ENCODE measurements around the gene COL27A1.

The COL27A1 gene

GRCh38 chr9:114178076-114178475 lies 22.7 kb downstream of the COL27A1 start:
- no peaks in the 10 kb centered on the region for H3K27me3 ChIP-seq (ENCODE audit: insufficient read depth, insufficient read length)
- peaks cover 58% of the 10 kb centered on the region for H3K36me3 ChIP-seq (ENCODE audit: insufficient read depth, insufficient read length, low read length)
- H3K9ac ChIP-seq (ENCODE audit: insufficient read length, low read depth) = no peak overlapping the region
- no peak overlapping the region for H3K4me3 ChIP-seq (ENCODE audit: insufficient read length, low read depth)
- H3K4me1 ChIP-seq (ENCODE audit: insufficient read depth, insufficient read length) = peaks cover 27% of the 10 kb centered on the region
- no peak for DNase-seq (ENCODE audit: low read depth, low spot score)
- H3K9me3 ChIP-seq (ENCODE audit: insufficient read depth, low read length) = no peaks in the 10 kb centered on the region
- TF ChIP-seq YY1 (IDR thresholded peaks at IDR 0.05; ENCODE audit: insufficient read depth, insufficient read length) (no peak), SUZ12 (IDR thresholded peaks at IDR 0.05; ENCODE audit: extremely low read depth, insufficient read depth, insufficient read length) (no peak), ZNF274 (IDR thresholded peaks at IDR 0.05; ENCODE audit: low read depth, low read length) (no peak)

GRCh38 chr9:114178756-114179450 lies 23.6 kb downstream of the COL27A1 start:
- no peaks in the 10 kb centered on the region for H3K9me3 ChIP-seq (ENCODE audit: insufficient read depth, low read length)
- peaks cover 27% of the 10 kb centered on the region for H3K4me1 ChIP-seq (ENCODE audit: insufficient read depth, insufficient read length)
- no peak for DNase-seq (ENCODE audit: low read depth, low spot score)
- H3K4me3 ChIP-seq (ENCODE audit: insufficient read length, low read depth) = no peak overlapping the region
- peaks cover 59% of the 10 kb centered on the region for H3K36me3 ChIP-seq (ENCODE audit: insufficient read depth, insufficient read length, low read length)
- H3K9ac ChIP-seq (ENCODE audit: insufficient read length, low read depth) = no peak overlapping the region
- no peak for TF ChIP-seq YY1 (IDR thresholded peaks at IDR 0.05; ENCODE audit: insufficient read depth, insufficient read length)
- TF ChIP-seq ZNF274 (IDR thresholded peaks at IDR 0.05; ENCODE audit: low read depth, low read length) = no peak
- TF ChIP-seq SUZ12 (IDR thresholded peaks at IDR 0.05; ENCODE audit: extremely low read depth, insufficient read depth, insufficient read length) = no peak
- no peaks in the 10 kb centered on the region for H3K27me3 ChIP-seq (ENCODE audit: insufficient read depth, insufficient read length)

- TF ChIP-seq SUZ12 (IDR thresholded peaks at IDR 0.05; ENCODE audit: extremely low read depth, insufficient read depth, insufficient read length) (no peak), YY1 (IDR thresholded peaks at IDR 0.05; ENCODE audit: insufficient read depth, insufficient read length) (no peak), ZNF274 (IDR thresholded peaks at IDR 0.05; ENCODE audit: low read depth, low read length) (no peak)
- H3K4me3 ChIP-seq (ENCODE audit: insufficient read length, low read depth) = no peak overlapping the region
- no peak overlapping the region for H3K9ac ChIP-seq (ENCODE audit: insufficient read length, low read depth)
- no peaks in the 10 kb centered on the region for H3K9me3 ChIP-seq (ENCODE audit: insufficient read depth, low read length)
- H3K4me1 ChIP-seq (ENCODE audit: insufficient read depth, insufficient read length) = peaks cover 27% of the 10 kb centered on the region
- no peaks in the 10 kb centered on the region for H3K27me3 ChIP-seq (ENCODE audit: insufficient read depth, insufficient read length)
- DNase-seq (ENCODE audit: low read depth, low spot score) = no peak
- peaks cover 61% of the 10 kb centered on the region for H3K36me3 ChIP-seq (ENCODE audit: insufficient read depth, insufficient read length, low read length)
These were observed 24.2 kb downstream of the COL27A1 start for GRCh38 chr9:114179516-114179915.

GRCh38 chr9:114180696-114181606 lies 25.6 kb downstream of the COL27A1 start:
- no peaks in the 10 kb centered on the region for H3K9me3 ChIP-seq (ENCODE audit: insufficient read depth, low read length)
- H3K4me3 ChIP-seq (ENCODE audit: insufficient read length, low read depth) = no peak overlapping the region
- peaks cover 72% of the 10 kb centered on the region for H3K36me3 ChIP-seq (ENCODE audit: insufficient read depth, insufficient read length, low read length)
- no peaks in the 10 kb centered on the region for H3K27me3 ChIP-seq (ENCODE audit: insufficient read depth, insufficient read length)
- H3K9ac ChIP-seq (ENCODE audit: insufficient read length, low read depth) = no peak overlapping the region
- peaks cover 19% of the 10 kb centered on the region for H3K4me1 ChIP-seq (ENCODE audit: insufficient read depth, insufficient read length)
- TF ChIP-seq ZNF274 (IDR thresholded peaks at IDR 0.05; ENCODE audit: low read depth, low read length) = no peak
- TF ChIP-seq YY1 (IDR thresholded peaks at IDR 0.05; ENCODE audit: insufficient read depth, insufficient read length) = no peak
- no peak for TF ChIP-seq SUZ12 (IDR thresholded peaks at IDR 0.05; ENCODE audit: extremely low read depth, insufficient read depth, insufficient read length)
- no peak for DNase-seq (ENCODE audit: low read depth, low spot score)

GRCh38 chr9:114181607-114182409 lies 26.5 kb downstream of the COL27A1 start:
- peaks cover 80% of the 10 kb centered on the region for H3K36me3 ChIP-seq (ENCODE audit: insufficient read depth, insufficient read length, low read length)
- no peak for TF ChIP-seq YY1 (IDR thresholded peaks at IDR 0.05; ENCODE audit: insufficient read depth, insufficient read length)
- TF ChIP-seq ZNF274 (IDR thresholded peaks at IDR 0.05; ENCODE audit: low read depth, low read length) = no peak
- TF ChIP-seq SUZ12 (IDR thresholded peaks at IDR 0.05; ENCODE audit: extremely low read depth, insufficient read depth, insufficient read length) = no peak
- peaks cover 19% of the 10 kb centered on the region for H3K4me1 ChIP-seq (ENCODE audit: insufficient read depth, insufficient read length)
- no peak overlapping the region for H3K4me3 ChIP-seq (ENCODE audit: insufficient read length, low read depth)
- H3K9me3 ChIP-seq (ENCODE audit: insufficient read depth, low read length) = no peaks in the 10 kb centered on the region
- H3K9ac ChIP-seq (ENCODE audit: insufficient read length, low read depth) = no peak overlapping the region
- H3K27me3 ChIP-seq (ENCODE audit: insufficient read depth, insufficient read length) = no peaks in the 10 kb centered on the region
- DNase-seq (ENCODE audit: low read depth, low spot score) = no peak

GRCh38 chr9:114183006-114183405 lies 27.7 kb downstream of the COL27A1 start:
- TF ChIP-seq SUZ12 (IDR thresholded peaks at IDR 0.05; ENCODE audit: extremely low read depth, insufficient read depth, insufficient read length) (no peak), ZNF274 (IDR thresholded peaks at IDR 0.05; ENCODE audit: low read depth, low read length) (no peak), YY1 (IDR thresholded peaks at IDR 0.05; ENCODE audit: insufficient read depth, insufficient read length) (no peak)
- peaks cover 88% of the 10 kb centered on the region for H3K36me3 ChIP-seq (ENCODE audit: insufficient read depth, insufficient read length, low read length)
- no peak overlapping the region for H3K9ac ChIP-seq (ENCODE audit: insufficient read length, low read depth)
- H3K9me3 ChIP-seq (ENCODE audit: insufficient read depth, low read length) = no peaks in the 10 kb centered on the region; the same call in 1 of the 2 replicates
- H3K4me3 ChIP-seq (ENCODE audit: insufficient read length, low read depth) = no peak overlapping the region
- H3K4me1 ChIP-seq (ENCODE audit: insufficient read depth, insufficient read length) = peaks cover 15% of the 10 kb centered on the region
- no peaks in the 10 kb centered on the region for H3K27me3 ChIP-seq (ENCODE audit: insufficient read depth, insufficient read length)
- DNase-seq (ENCODE audit: low read depth, low spot score) = no peak

All from NT2/D1 (cell line).